Muscle of back (tissue), 10 donors: ENCODE measurements around the gene ALG12. TPM values are rescaled to one million over a fixed set of nuclear protein-coding genes. Genes with fewer than 3 reads are reported as not detected.

Experiments used
- polyA plus RNA-seq, 10 donors: library from polyadenylated mRNA; unstranded; fragments of 120-200 nt; gene quantifications; one replicate each; pipeline ENCODE4 v1.2.1, GENCODE V29; 2013; ENCODE audit not compliant: insufficient read length in 10 of 10

Gene ALG12
- polyA plus RNA-seq, 10 donors, result 8.8 to 20.6 (median 12.3) TPM

Other genes with a start within 250 kb of the ALG12 start
- 10 to 100 TPM; 18.4 to 30.2 (median 25.4) TPM for gene BRD1, start 90.6 kb downstream of the ALG12 start, polyA plus RNA-seq
- 10 to 100 TPM; 11.0 to 15.2 (median 12.3) TPM for gene ZBED4, start 64.6 kb downstream of the ALG12 start, polyA plus RNA-seq
- gene CRELD2, start 196 bp upstream of the ALG12 start, polyA plus RNA-seq, result 10 to 100 TPM; 14.0 to 27.8 (median 17.8) TPM
- 10 to 100 TPM; 10.6 to 17.6 (median 13.9) TPM for gene PIM3, start 42.3 kb upstream of the ALG12 start, polyA plus RNA-seq
- under 1 TPM in 1 of 10 donors, not detected in 9; 0.08 TPM for gene IL17REL, start 94.3 kb upstream of the ALG12 start, polyA plus RNA-seq
- gene TTLL8, start 139.9 kb upstream of the ALG12 start, polyA plus RNA-seq, result not detected
- 1 to 10 TPM in 2 of 10 donors, under 1 TPM in 8; 0.39 to 1.4 (median 0.78) TPM for gene MLC1, start 167.0 kb upstream of the ALG12 start, polyA plus RNA-seq
- gene MOV10L1, start 171.6 kb upstream of the ALG12 start, polyA plus RNA-seq, result under 1 TPM; 0.12 to 0.61 (median 0.39) TPM